Muscle layer of duodenum (tissue), 2 donors: ENCODE results near the gene OLFML2B.
A peak's percentile ranks its signal among the peaks of the same experiment; 100 is the strongest.
"Not testable (repeated sequence)": the region's sequence is repeated elsewhere in the genome, so short reads cannot be mapped to it uniquely, and the experiment has no call there.

Source experiments
- H3K27ac ChIP-seq: one replicate; pipeline ENCODE4 v1.7.0; 2013; ENCODE audit warnings: mild to moderate bottlenecking, low read length
- H3K27me3 ChIP-seq: one replicate; pipeline ENCODE4 v1.7.0; 2013; ENCODE audit warnings: low read depth, mild to moderate bottlenecking, control low read depth, low read length
- H3K36me3 ChIP-seq, 2 donors: one replicate each; pipeline ENCODE4 v1.7.0; 2013; ENCODE audit warnings: low read length in 2 of 2, control low read depth in 1 of 2, mild to moderate bottlenecking in 1 of 2; ENCODE audit not compliant: insufficient read depth in 2 of 2, control insufficient read depth in 1 of 2
- H3K4me1 ChIP-seq, 2 donors: one replicate each; pipeline ENCODE4 v1.7.0; 2013; ENCODE audit warnings: low read length in 2 of 2, mild to moderate bottlenecking in 2 of 2, control low read depth in 1 of 2, moderate library complexity in 1 of 2; ENCODE audit not compliant: insufficient read depth in 2 of 2, control insufficient read depth in 1 of 2
- H3K4me3 ChIP-seq, 2 donors: one replicate each; pipeline ENCODE4 v1.7.0; 2013; ENCODE audit warnings: low read length in 2 of 2, low read depth in 1 of 2, mild to moderate bottlenecking in 1 of 2
- H3K9me3 ChIP-seq, 2 donors: one replicate each; pipeline ENCODE4 v1.7.0; 2013; ENCODE audit warnings: low read length in 2 of 2, control low read depth in 1 of 2, mild to moderate bottlenecking in 1 of 2; ENCODE audit not compliant: control insufficient read depth in 1 of 2
- donor health status: healthy.

Gene OLFML2B

GRCh38 chr1:162023547-162024501 lies at the start of gene OLFML2B:
Gene OLFML2B, minus strand, starts transcription at chr1:162023869. Its CDS starts 439 bp downstream, at chr1:162023430.
- Histone ChIP-seq H3K27me3 (no peaks in the 10 kb centered on the region), H3K27ac (no peak within 1 kb of the TSS), H3K4me3 (peak within 1 kb of the TSS; percentile 49 to 86), H3K9me3 (no peaks in the 10 kb centered on the region), H3K4me1 (peaks cover 3 to 30% of the 10 kb centered on the region in 2 donors), H3K36me3 (no peaks in the 10 kb centered on the region)

- peaks cover 0 to 12% of the 10 kb centered on the region in 2 donors for H3K4me1 ChIP-seq
- H3K9me3 ChIP-seq, result no peaks in the 10 kb centered on the region
- H3K36me3 ChIP-seq, result no peaks in the 10 kb centered on the region
- no peak overlapping the region for H3K4me3 ChIP-seq
- no peak overlapping the region for H3K27ac ChIP-seq
- peaks cover 11% of the 10 kb centered on the region for H3K27me3 ChIP-seq
Observed at GRCh38 chr1:162072740-162073139, 49.1 kb upstream of the OLFML2B start.

GRCh38 chr1:162070825-162071224 lies 47.2 kb upstream of the OLFML2B start:
- Histone ChIP-seq H3K36me3 (no peaks in the 10 kb centered on the region), H3K4me3 (peak overlapping the region; percentile 60 to 72), H3K27me3 (peaks cover 11% of the 10 kb centered on the region), H3K9me3 (no peaks in the 10 kb centered on the region), H3K4me1 (peaks cover 0 to 12% of the 10 kb centered on the region in 2 donors), H3K27ac (no peak overlapping the region)

- H3K4me3 ChIP-seq, result peak overlapping the region; percentile 60 to 72
- no peaks in the 10 kb centered on the region for H3K36me3 ChIP-seq
- H3K4me1 ChIP-seq, result peaks cover 0 to 12% of the 10 kb centered on the region in 2 donors
- H3K27ac ChIP-seq, result no peak overlapping the region
- no peaks in the 10 kb centered on the region for H3K9me3 ChIP-seq
- peaks cover 11% of the 10 kb centered on the region for H3K27me3 ChIP-seq
Observed at GRCh38 chr1:162070094-162070748, 46.6 kb upstream of the OLFML2B start.

- Histone ChIP-seq H3K27ac (peak within 1 kb of the TSS; percentile 49), H3K4me1 (peaks cover 0 to 12% of the 10 kb centered on the region in 2 donors), H3K4me3 (peak within 1 kb of the TSS; percentile 60 to 72), H3K9me3 (no peaks in the 10 kb centered on the region), H3K36me3 (no peaks in the 10 kb centered on the region), H3K27me3 (peaks cover 11% of the 10 kb centered on the region)
Observed at GRCh38 chr1:162069334-162070093, 45.8 kb upstream of the OLFML2B start, which contains the start of gene NOS1AP. Gene NOS1AP, plus strand, starts transcription at chr1:162069691. Its CDS starts 487 bp downstream, at chr1:162070178.

- Histone ChIP-seq H3K9me3 (no peaks in the 10 kb centered on the region), H3K4me1 (peaks cover 0 to 12% of the 10 kb centered on the region in 2 donors), H3K4me3 (no peak overlapping the region), H3K27ac (no peak overlapping the region), H3K36me3 (no peaks in the 10 kb centered on the region), H3K27me3 (peaks cover 11% of the 10 kb centered on the region)
Observed at GRCh38 chr1:162068301-162068700, 44.6 kb upstream of the OLFML2B start.

- Histone ChIP-seq H3K9me3 (no peaks in the 10 kb centered on the region), H3K27ac (no peak overlapping the region), H3K4me3 (no peak overlapping the region), H3K27me3 (peaks cover 11% of the 10 kb centered on the region), H3K4me1 (peaks cover 0 to 12% of the 10 kb centered on the region in 2 donors), H3K36me3 (no peaks in the 10 kb centered on the region)
Observed at GRCh38 chr1:162067466-162067865, 43.8 kb upstream of the OLFML2B start.

GRCh38 chr1:162066836-162067235 lies 43.2 kb upstream of the OLFML2B start:
- not testable (repeated sequence) for H3K36me3 ChIP-seq, H3K9me3 ChIP-seq, H3K4me3 ChIP-seq, H3K27ac ChIP-seq
- H3K4me1 ChIP-seq, result peaks cover 0 to 12% of the 10 kb centered on the region in 2 donors
- H3K27me3 ChIP-seq, result peaks cover 11% of the 10 kb centered on the region

GRCh38 chr1:162065016-162065415 lies 41.3 kb upstream of the OLFML2B start:
- no peak overlapping the region for H3K4me3 ChIP-seq
- no peaks in the 10 kb centered on the region for H3K27me3 ChIP-seq
- H3K4me1 ChIP-seq, result peaks cover 0 to 5% of the 10 kb centered on the region in 2 donors
- H3K27ac ChIP-seq, result no peak overlapping the region
- H3K9me3 ChIP-seq, result no peaks in the 10 kb centered on the region
- no peaks in the 10 kb centered on the region for H3K36me3 ChIP-seq

- H3K27ac ChIP-seq, result no peak overlapping the region
- no peak overlapping the region for H3K4me3 ChIP-seq
- no peaks in the 10 kb centered on the region for H3K4me1 ChIP-seq
- no peaks in the 10 kb centered on the region for H3K27me3 ChIP-seq
- H3K9me3 ChIP-seq, result no peaks in the 10 kb centered on the region
- H3K36me3 ChIP-seq, result no peaks in the 10 kb centered on the region
Observed at GRCh38 chr1:162062542-162063015, 38.9 kb upstream of the OLFML2B start.

- Histone ChIP-seq H3K9me3 (no peaks in the 10 kb centered on the region), H3K27me3 (no peaks in the 10 kb centered on the region), H3K36me3 (no peaks in the 10 kb centered on the region), H3K27ac (no peak overlapping the region), H3K4me1 (no peaks in the 10 kb centered on the region), H3K4me3 (no peak overlapping the region)
Observed at GRCh38 chr1:162060314-162060713, 36.6 kb upstream of the OLFML2B start.
